ENCODE results near the gene ZNF433. TPM values are rescaled to one million over a fixed set of nuclear protein-coding genes. Genes with fewer than 3 reads are reported as not detected.
A peak's percentile ranks its signal among the peaks of the same experiment; 100 is the strongest.

ZNF433 gene
- total RNA-seq, 2 experiments from 2014 or later = 2.6 to 2.8 TPM

DNA sequence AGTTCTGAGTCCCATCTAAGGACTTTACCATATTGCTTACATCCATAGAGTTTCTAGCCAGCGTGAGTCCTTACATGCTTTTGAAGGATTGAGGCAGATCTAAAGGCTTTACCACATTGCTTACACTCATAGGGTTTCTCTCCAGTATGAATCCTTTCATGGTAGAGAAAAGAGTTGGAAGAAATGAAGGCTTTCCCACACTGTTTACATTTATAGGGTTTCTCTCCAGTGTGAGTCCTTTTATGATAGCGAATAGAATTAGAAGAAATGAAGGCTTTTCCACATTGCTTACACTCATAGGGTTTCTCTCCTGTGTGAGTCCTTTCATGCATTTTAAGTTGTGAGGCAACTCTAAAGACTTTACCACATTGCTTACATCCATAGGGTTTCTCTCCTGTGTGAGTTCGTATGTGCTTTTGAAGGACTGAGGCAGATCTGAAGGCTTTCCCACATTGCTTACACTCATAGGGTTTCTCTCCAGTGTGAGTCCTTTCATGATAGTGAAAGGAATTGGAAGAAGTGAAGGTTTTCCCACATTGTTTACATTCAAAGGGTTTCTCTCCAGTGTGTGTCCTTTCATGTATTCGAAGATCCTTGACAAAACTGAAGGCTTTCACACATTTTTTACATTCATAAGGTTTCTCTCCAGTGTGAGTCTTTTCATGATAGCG, 8.4 kb upstream of the ZNF433 start:
- intact Hi-C loops (cut with DNase I, micrococcal nuclease) = no loop called here
- H3K27ac ChIP-seq (ENCODE audit: low read depth in 1 of 2, low read length in 2 of 2) = no peak overlapping the region
- POLR2A ChIA-PET = no interaction called here
- Mint-ChIP-seq H3K9me3 (peaks cover 9% of the 10 kb centered on the region), H3K27ac (no peak overlapping the region), H3K36me3 (ENCODE audit: low read depth) (peaks cover 33% of the 10 kb centered on the region), H3K4me1 (ENCODE audit: low read depth) (no peaks in the 10 kb centered on the region), H3K27me3 (no peaks in the 10 kb centered on the region), H3K4me3 (no peak overlapping the region)
- H3K4me3 ChIP-seq (ENCODE audit: low read length) = no peak overlapping the region
- H3K9me3 ChIP-seq (ENCODE audit: control insufficient read depth in 1 of 2, insufficient read depth in 1 of 2, low read length in 2 of 2) = peaks cover 33 to 62% of the 10 kb centered on the region in 2 experiments
- ATAC-seq (ENCODE audit: poor library complexity) (no peak), DNase-seq (no peak)
- H3K27me3 ChIP-seq (ENCODE audit: control insufficient read depth in 1 of 2, insufficient read depth in 2 of 2, low read length in 2 of 2) = no peaks in the 10 kb centered on the region
- H3K4me1 ChIP-seq (ENCODE audit: insufficient read depth, low read length) = no peaks in the 10 kb centered on the region
- TF ChIP-seq, protein P1, sequence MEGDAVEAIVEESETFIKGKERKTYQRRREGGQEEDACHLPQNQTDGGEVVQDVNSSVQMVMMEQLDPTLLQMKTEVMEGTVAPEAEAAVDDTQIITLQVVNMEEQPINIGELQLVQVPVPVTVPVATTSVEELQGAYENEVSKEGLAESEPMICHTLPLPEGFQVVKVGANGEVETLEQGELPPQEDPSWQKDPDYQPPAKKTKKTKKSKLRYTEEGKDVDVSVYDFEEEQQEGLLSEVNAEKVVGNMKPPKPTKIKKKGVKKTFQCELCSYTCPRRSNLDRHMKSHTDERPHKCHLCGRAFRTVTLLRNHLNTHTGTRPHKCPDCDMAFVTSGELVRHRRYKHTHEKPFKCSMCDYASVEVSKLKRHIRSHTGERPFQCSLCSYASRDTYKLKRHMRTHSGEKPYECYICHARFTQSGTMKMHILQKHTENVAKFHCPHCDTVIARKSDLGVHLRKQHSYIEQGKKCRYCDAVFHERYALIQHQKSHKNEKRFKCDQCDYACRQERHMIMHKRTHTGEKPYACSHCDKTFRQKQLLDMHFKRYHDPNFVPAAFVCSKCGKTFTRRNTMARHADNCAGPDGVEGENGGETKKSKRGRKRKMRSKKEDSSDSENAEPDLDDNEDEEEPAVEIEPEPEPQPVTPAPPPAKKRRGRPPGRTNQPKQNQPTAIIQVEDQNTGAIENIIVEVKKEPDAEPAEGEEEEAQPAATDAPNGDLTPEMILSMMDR (IDR thresholded peaks at IDR 0.05) = no peak
- no peaks in the 10 kb centered on the region for H3K36me3 ChIP-seq (ENCODE audit: insufficient read depth, low read length)
- CTCF ChIA-PET = no interaction called here

- H3K27ac Mint-ChIP-seq = no peak overlapping the region
- no peak overlapping the region for H3K4me3 ChIP-seq (ENCODE audit: low read length)
- CTCF ChIA-PET = no interaction called here
- ATAC-seq (ENCODE audit: poor library complexity) = no peak
- H3K4me3 Mint-ChIP-seq = no peak overlapping the region
- no peaks in the 10 kb centered on the region for H3K27me3 Mint-ChIP-seq
- peaks cover 9% of the 10 kb centered on the region for H3K9me3 Mint-ChIP-seq
- POLR2A ChIA-PET = no interaction called here
- no peaks in the 10 kb centered on the region for H3K4me1 Mint-ChIP-seq (ENCODE audit: low read depth)
- no peaks in the 10 kb centered on the region for H3K27me3 ChIP-seq (ENCODE audit: control insufficient read depth in 1 of 2, insufficient read depth in 2 of 2, low read length in 2 of 2)
- TF ChIP-seq, protein P1 (IDR thresholded peaks at IDR 0.05) = no peak
- H3K9me3 ChIP-seq (ENCODE audit: control insufficient read depth in 1 of 2, insufficient read depth in 1 of 2, low read length in 2 of 2) = peaks cover 33 to 55% of the 10 kb centered on the region in 2 experiments
- H3K4me1 ChIP-seq (ENCODE audit: insufficient read depth, low read length) = no peaks in the 10 kb centered on the region
- no peak overlapping the region for H3K27ac ChIP-seq (ENCODE audit: low read depth in 1 of 2, low read length in 2 of 2)
- DNase-seq = no peak
- H3K36me3 Mint-ChIP-seq (ENCODE audit: low read depth) = peaks cover 34% of the 10 kb centered on the region
- intact Hi-C loops (cut with DNase I, micrococcal nuclease) = no loop called here
- no peaks in the 10 kb centered on the region for H3K36me3 ChIP-seq (ENCODE audit: insufficient read depth, low read length)
These were observed 7.4 kb upstream of the ZNF433 start for GRCh38 chr19:12042893-12043292.

- Histone ChIP-seq H3K4me3 (ENCODE audit: low read length) (no peak overlapping the region), H3K4me1 (ENCODE audit: insufficient read depth, low read length) (peaks cover 20% of the 10 kb centered on the region), H3K27ac (ENCODE audit: low read depth in 1 of 2, low read length in 2 of 2) (no peak overlapping the region), H3K27me3 (ENCODE audit: control insufficient read depth in 1 of 2, insufficient read depth in 2 of 2, low read length in 2 of 2) (peaks cover 0 to 13% of the 10 kb centered on the region in 2 experiments), H3K9me3 (ENCODE audit: control insufficient read depth in 1 of 2, insufficient read depth in 1 of 2, low read length in 2 of 2) (peaks cover 0 to 38% of the 10 kb centered on the region in 2 experiments), H3K36me3 (ENCODE audit: insufficient read depth, low read length) (no peaks in the 10 kb centered on the region)
- DNase-seq (no peak), ATAC-seq (ENCODE audit: poor library complexity) (no peak)
- H3K36me3 Mint-ChIP-seq (ENCODE audit: low read depth) = peaks cover 40% of the 10 kb centered on the region
- TF ChIP-seq, protein P1 (IDR thresholded peaks at IDR 0.05) = no peak
- H3K27ac Mint-ChIP-seq = peak overlapping the region; percentile 53
- H3K9me3 Mint-ChIP-seq = peaks cover 2% of the 10 kb centered on the region
- CTCF ChIA-PET = interaction anchor here (1.5 kb wide), 1 partner anchor 111 kb away, joined by 3 read pairs; no protein-coding TSS in a partner anchor
- peak overlapping the region; percentile 84 for H3K4me3 Mint-ChIP-seq
- H3K4me1 Mint-ChIP-seq (ENCODE audit: low read depth) = peaks cover 22% of the 10 kb centered on the region
- no peaks in the 10 kb centered on the region for H3K27me3 Mint-ChIP-seq
- intact Hi-C loops (cut with DNase I, micrococcal nuclease) = no loop called here
- POLR2A ChIA-PET = interaction anchor here (2.4 kb wide), 1 partner anchor 46 kb away, joined by 7 read pairs; no protein-coding TSS in a partner anchor
These were observed 859 bp downstream of the ZNF433 start for GRCh38 chr19:12034620-12035019.
